Measurements from ENCODE around the gene CAMSAP1. TPM values are rescaled to one million over a fixed set of nuclear protein-coding genes. Genes with fewer than 3 reads are reported as not detected.

CAMSAP1 gene
- total and polyA plus RNA-seq, 9 of the 15 experiments (the other 6 are each of a cell fraction or from before 2014, with no cell fraction given), result 1.5 to 28.8 (median 14.3) TPM

- TF ChIP-seq GMEB1 (CRISPR knock-in tag; IDR thresholded peaks at IDR 0.05), result no peak
- no peak for TF ChIP-seq FIP1L1 (IDR thresholded peaks at IDR 0.05; ENCODE audit: low read depth, low read length, poor library complexity, severe bottlenecking)
- TF ChIP-seq NBN (IDR thresholded peaks at IDR 0.05; ENCODE audit: low read depth), result no peak
- TF ChIP-seq SMARCB1 (IDR thresholded peaks at IDR 0.05; ENCODE audit: insufficient read length, low read depth), result no peak
These were observed 6.2 kb downstream of the CAMSAP1 start (continued) for GRCh38 chr9:135901031-135901758.

GRCh38 chr9:135898634-135899407 is 8.5 kb downstream of the CAMSAP1 start:
- FAIRE-seq, result no peak
- ChIA-PET CTCF (ENCODE audit: low intra/inter-chr PET ratio) (interaction anchor here (0.6 kb wide), 1 partner anchor 15 kb away, joined by 3 read pairs; no protein-coding TSS in a partner anchor), POLR2A (interaction anchor here (1.0 to 1.5 kb wide), 2 partner anchors 8 to 10 kb away, joined by 3 to 4 read pairs; no protein-coding TSS in a partner anchor)
- peaks cover 12 to 13% of the 10 kb centered on the region in 2 experiments; a peak in 4 of 5 replicates for H3K4me1 ChIP-seq (replicated peaks in 1 of 2; ENCODE audit: control insufficient read depth in 2 of 2, insufficient read depth in 2 of 2, low read length in 2 of 2)
- H3K27ac ChIP-seq (ENCODE audit: extremely low read depth, low read depth, low read length), result no peak overlapping the region
- H3K9ac ChIP-seq (ENCODE audit: insufficient read depth in 1 of 2, low read depth in 2 of 2, low read length in 2 of 2), result no peak overlapping the region
- no TSS peak for BruUV-seq (replicated peaks)
- peaks cover 95% of the 10 kb centered on the region for H3K79me2 ChIP-seq (ENCODE audit: control insufficient read depth, insufficient read depth, low read length)
- H3K36me3 ChIP-seq (ENCODE audit: control insufficient read depth, insufficient read depth, low read length), result peaks cover 15% of the 10 kb centered on the region; the same call in 2 of the 3 replicates
- 63% methylated on average over 9 of the region's 11 CpGs for WGBS (ENCODE audit: insufficient coverage, low coverage, missing lambda C conversion rate)
- H3K27me3 ChIP-seq (ENCODE audit: control insufficient read depth in 2 of 2, insufficient read depth in 2 of 2, low read length in 2 of 2), result no peaks in the 10 kb centered on the region
- no peak overlapping the region for H3K4me2 ChIP-seq (ENCODE audit: insufficient read depth, low read length)
- no peak for DNase-seq (ENCODE audit: extremely low read depth in 1 of 4, low spot score in 3 of 4)
- no peak overlapping the region for H3K4me3 ChIP-seq
- TF ChIP-seq DNMT1 (IDR thresholded peaks at IDR 0.05) (no peak), CREBBP (IDR thresholded peaks at IDR 0.05; ENCODE audit: low read depth, low read length) (no peak), CBFA2T3 (IDR thresholded peaks at IDR 0.05) (0 out of 2 replicates have a peak, but pooled peaks have one; percentile 26), SRSF7 (optimal IDR thresholded peaks at IDR 0.05; ENCODE audit: low read depth, low read length) (no peak), RFX1 (IDR thresholded peaks at IDR 0.05) (no peak), FOXA1 (IDR thresholded peaks at IDR 0.05; ENCODE audit: borderline replicate concordance) (no peak), CBFA2T2 (conservative IDR thresholded peaks at IDR 0.05) (0 out of 2 replicates have a peak, but pooled peaks have one; percentile 19)
- no peak for ATAC-seq
- 0 out of 2 replicates have a peak, but pooled peaks cover 2% of the 10 kb centered on the region for H3K9me3 ChIP-seq (replicated peaks; ENCODE audit: control insufficient read depth, insufficient read depth, low read depth, low read length)
- H2AFZ ChIP-seq (ENCODE audit: low read depth, low read length), result no peak overlapping the region
- in situ Hi-C loops (cut with MboI), result no loop called here
- intact Hi-C loops (cut with micrococcal nuclease), result no loop called here
- H4K20me1 ChIP-seq (replicated peaks; ENCODE audit: control insufficient read depth, insufficient read depth, low read length), result 0 out of 2 replicates have a peak, but pooled peaks cover 6% of the 10 kb centered on the region
- no peaks in the 10 kb centered on the region for H3K9me1 ChIP-seq (ENCODE audit: control insufficient read depth, insufficient read depth, low read length)
